Neural cell (in vitro differentiated cells): ENCODE results near the gene SLC11A2. TPM values are rescaled to one million over a fixed set of nuclear protein-coding genes. Genes with fewer than 3 reads are reported as not detected.

Experiments used
- H2AFZ ChIP-seq: fragments of 200-600, 300-800 bp; sonication (generic), shearing (Covaris generic); 2 replicates; pipeline ENCODE4 v1.6.0; 2014; ENCODE audit warnings: low read depth, mild to moderate bottlenecking, antibody characterized with exemption, low read length, moderate library complexity
- H3F3A ChIP-seq: fragments of 200-600 bp; shearing (Covaris generic); 2 replicates; pipeline ENCODE4 v1.6.1; 2016; ENCODE audit warnings: mild to moderate bottlenecking, moderate library complexity, mixed read lengths, antibody characterized with exemption, low read length; ENCODE audit not compliant: insufficient read depth, poor library complexity, severe bottlenecking
- H3K27ac ChIP-seq: fragments of 200-600, 300-800 bp; sonication (generic), shearing (Covaris generic); 2 replicates; pipeline ENCODE4 v1.5.1; 2014; ENCODE audit warnings: mild to moderate bottlenecking, low read length, moderate library complexity
- H3K27me3 ChIP-seq: fragments of 300-800, 200-600 bp; sonication (generic), shearing (Covaris generic); 2 replicates; pipeline ENCODE4 v1.6.0; 2014; ENCODE audit warnings: mild to moderate bottlenecking, low read depth, low read length, moderate library complexity; ENCODE audit not compliant: insufficient read depth
- H3K36me3 ChIP-seq: fragments of 300-800, 200-600 bp; sonication (generic), shearing (Covaris generic); 2 replicates; pipeline ENCODE4 v1.5.1; 2014; ENCODE audit warnings: mild to moderate bottlenecking, antibody characterized with exemption, low read length, moderate library complexity; ENCODE audit not compliant: insufficient read depth
- H3K4me2 ChIP-seq: fragments of 300-800, 200-600 bp; sonication (generic), shearing (Covaris generic); 2 replicates; pipeline ENCODE4 v1.6.0; 2014; ENCODE audit warnings: mild to moderate bottlenecking, low read length
- H3K4me3 ChIP-seq: fragments of 300-800, 200-600 bp; sonication (generic), shearing (Covaris generic); 2 replicates; pipeline ENCODE4 v1.5.1; 2014; ENCODE audit warnings: mild to moderate bottlenecking, low read length, moderate library complexity
- H3K79me2 ChIP-seq: fragments of 200-600 bp; shearing (Covaris generic); replicated peaks from 2 replicates; pipeline ENCODE4 v1.6.0; 2014; ENCODE audit warnings: mild to moderate bottlenecking, low read length, moderate library complexity; ENCODE audit not compliant: insufficient read depth
- H3K9ac ChIP-seq: fragments of 300-800, 200-600 bp; sonication (generic), shearing (Covaris generic); 2 replicates; pipeline ENCODE4 v1.6.1; 2016; ENCODE audit warnings: mild to moderate bottlenecking, low read length, mixed read lengths
- H3K9me2 ChIP-seq: fragments of 200-600 bp; shearing (Covaris generic); 2 replicates; pipeline ENCODE4 v1.6.1; 2016; ENCODE audit warnings: mild to moderate bottlenecking, low read length, mixed read lengths; ENCODE audit not compliant: insufficient read depth
- H3K9me3 ChIP-seq: fragments of 200-600, 300-800 bp; sonication (generic), shearing (Covaris generic); 2 replicates; pipeline ENCODE4 v1.6.1; 2016; ENCODE audit warnings: mild to moderate bottlenecking, mixed run types, low read length, moderate library complexity, mixed read lengths
- H4K20me1 ChIP-seq: fragments of 200-600 bp; shearing (Covaris generic); 2 replicates; pipeline ENCODE4 v1.6.1; 2016; ENCODE audit warnings: mild to moderate bottlenecking, mixed run types; ENCODE audit not compliant: insufficient read depth
- EP300 ChIP-seq: fragments of 450-650 bp; conservative IDR thresholded peaks from 2 replicates; pipeline ENCODE4 v1.6.1; 2014; ENCODE audit warnings: antibody characterized with exemption, mild to moderate bottlenecking, moderate library complexity; ENCODE audit not compliant: poor library complexity, severe bottlenecking
- EZH2 ChIP-seq: fragments of 200-600, 300-800 bp; shearing (Covaris generic), sonication (generic); IDR thresholded peaks from 2 replicates; pipeline ENCODE4 v1.6.1; 2014; ENCODE audit warnings: antibody characterized with exemption, low read length, borderline replicate concordance, mild to moderate bottlenecking; ENCODE audit not compliant: insufficient read depth, poor library complexity, severe bottlenecking
- MXI1 ChIP-seq: fragments of 450-650 bp; conservative IDR thresholded peaks from 2 replicates; pipeline ENCODE4 v1.6.1; 2014; ENCODE audit warnings: antibody characterized with exemption, mild to moderate bottlenecking; ENCODE audit not compliant: poor library complexity, severe bottlenecking
- POLR2AphosphoS5 ChIP-seq: IDR thresholded peaks from 2 replicates; pipeline ENCODE4 v1.6.1; 2012
- RAD21 ChIP-seq: fragments of 450-650 bp; conservative IDR thresholded peaks from 2 replicates; pipeline ENCODE4 v1.6.1; 2014; ENCODE audit warnings: antibody characterized with exemption, mild to moderate bottlenecking, moderate library complexity
- REST ChIP-seq: IDR thresholded peaks from 2 replicates; pipeline ENCODE4 v1.6.1; 2012; ENCODE audit warnings: borderline replicate concordance
- SMC3 ChIP-seq: fragments of 450-650 bp; conservative IDR thresholded peaks from 2 replicates; pipeline ENCODE4 v1.6.1; 2014; ENCODE audit warnings: antibody characterized with exemption, mild to moderate bottlenecking, moderate library complexity; ENCODE audit not compliant: poor library complexity
- TAF1 ChIP-seq: IDR thresholded peaks from 2 replicates; pipeline ENCODE4 v1.6.1; 2012; ENCODE audit warnings: low read depth
- polyA plus RNA-seq: library from polyadenylated mRNA; depleted of rRNA; stranded (reverse); fragments of >200 nt; gene quantifications from 2 replicates; pipeline ENCODE4 v1.2.3, GENCODE V29; 2014
- TF ChIP-seq, protein P1 (sequence below): fragments of 450-650 bp; IDR thresholded peaks from 2 replicates; pipeline ENCODE4 v1.5.1; 2014; ENCODE audit warnings: antibody characterized with exemption, mild to moderate bottlenecking, moderate library complexity; ENCODE audit not compliant: poor library complexity, severe bottlenecking

SLC11A2 gene
- polyA plus RNA-seq, 1 donor from 2014 or later = 62.3 TPM

- Histone ChIP-seq H3K9ac (no peak overlapping the region), H3K4me3 (peak overlapping the region; percentile 71), H4K20me1 (no peaks in the 10 kb centered on the region), H2AFZ (no peak overlapping the region), H3K79me2 (peaks cover 5% of the 10 kb centered on the region), H3F3A (no peaks in the 10 kb centered on the region), H3K27ac (no peak overlapping the region), H3K9me3 (no peaks in the 10 kb centered on the region), H3K4me2 (peak overlapping the region; percentile 66), H3K36me3 (no peaks in the 10 kb centered on the region), H3K27me3 (no peaks in the 10 kb centered on the region), H3K9me2 (no peaks in the 10 kb centered on the region)
- TF ChIP-seq MXI1 (no peak), SMC3 (no peak), TAF1 (no peak), POLR2AphosphoS5 (no peak), EP300 (no peak), REST (no peak), RAD21 (no peak), EZH2 (no peak)
- TF ChIP-seq, protein P1, sequence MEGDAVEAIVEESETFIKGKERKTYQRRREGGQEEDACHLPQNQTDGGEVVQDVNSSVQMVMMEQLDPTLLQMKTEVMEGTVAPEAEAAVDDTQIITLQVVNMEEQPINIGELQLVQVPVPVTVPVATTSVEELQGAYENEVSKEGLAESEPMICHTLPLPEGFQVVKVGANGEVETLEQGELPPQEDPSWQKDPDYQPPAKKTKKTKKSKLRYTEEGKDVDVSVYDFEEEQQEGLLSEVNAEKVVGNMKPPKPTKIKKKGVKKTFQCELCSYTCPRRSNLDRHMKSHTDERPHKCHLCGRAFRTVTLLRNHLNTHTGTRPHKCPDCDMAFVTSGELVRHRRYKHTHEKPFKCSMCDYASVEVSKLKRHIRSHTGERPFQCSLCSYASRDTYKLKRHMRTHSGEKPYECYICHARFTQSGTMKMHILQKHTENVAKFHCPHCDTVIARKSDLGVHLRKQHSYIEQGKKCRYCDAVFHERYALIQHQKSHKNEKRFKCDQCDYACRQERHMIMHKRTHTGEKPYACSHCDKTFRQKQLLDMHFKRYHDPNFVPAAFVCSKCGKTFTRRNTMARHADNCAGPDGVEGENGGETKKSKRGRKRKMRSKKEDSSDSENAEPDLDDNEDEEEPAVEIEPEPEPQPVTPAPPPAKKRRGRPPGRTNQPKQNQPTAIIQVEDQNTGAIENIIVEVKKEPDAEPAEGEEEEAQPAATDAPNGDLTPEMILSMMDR = no peak
Observed at GRCh38 chr12:51049525-51049924, 23.3 kb upstream of the SLC11A2 start.

DNA sequence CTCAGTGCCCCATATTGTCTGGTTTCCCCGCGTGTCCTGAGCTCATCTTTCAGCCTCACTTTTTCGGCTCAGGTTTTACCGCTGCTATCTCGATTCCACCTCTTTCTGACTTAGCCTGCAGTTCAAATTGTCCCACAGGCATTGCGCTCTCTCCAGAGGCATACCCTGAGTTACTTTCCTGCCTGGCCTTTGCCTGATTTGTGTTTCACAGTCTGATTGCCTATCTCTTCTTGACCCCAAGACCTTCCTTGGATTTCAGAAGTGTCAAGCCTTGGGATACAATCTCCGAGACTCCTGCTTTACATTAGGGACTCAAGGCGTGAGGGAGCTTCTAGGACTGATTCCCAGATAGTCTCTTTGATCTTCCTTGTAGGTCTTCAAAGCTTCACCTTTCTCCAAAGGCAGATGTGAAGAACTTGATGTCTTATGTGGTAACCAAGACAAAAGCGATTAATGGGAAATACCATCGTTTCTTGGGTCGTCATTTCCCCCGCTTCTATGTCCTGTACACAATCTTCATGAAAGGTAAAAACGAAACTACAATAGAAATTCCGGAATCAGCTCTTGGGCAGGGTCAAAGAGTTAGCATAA lies 22.6 kb upstream of the SLC11A2 start:
- peak overlapping the region; percentile 86 for H3K27ac ChIP-seq
- H2AFZ ChIP-seq = peak overlapping the region; percentile 51
- peak overlapping the region; percentile 71 for H3K4me3 ChIP-seq

More for the DNA sequence above, 22.6 kb upstream of the SLC11A2 start:
- Histone ChIP-seq H3K36me3 (no peaks in the 10 kb centered on the region), H3K79me2 (peaks cover 5% of the 10 kb centered on the region), H3F3A (no peaks in the 10 kb centered on the region), H3K27me3 (no peaks in the 10 kb centered on the region), H3K9me3 (no peaks in the 10 kb centered on the region), H3K9me2 (no peaks in the 10 kb centered on the region), H3K9ac (peak overlapping the region; percentile 77), H3K4me2 (peak overlapping the region; percentile 66), H4K20me1 (no peaks in the 10 kb centered on the region)
- TF ChIP-seq, protein P1 = no peak
- TF ChIP-seq TAF1 (no peak), EZH2 (no peak), SMC3 (no peak), POLR2AphosphoS5 (no peak), MXI1 (no peak), EP300 (no peak), REST (no peak), RAD21 (no peak)
